ENCODE data around the gene ADGRG7.

ADGRG7 gene

DNA sequence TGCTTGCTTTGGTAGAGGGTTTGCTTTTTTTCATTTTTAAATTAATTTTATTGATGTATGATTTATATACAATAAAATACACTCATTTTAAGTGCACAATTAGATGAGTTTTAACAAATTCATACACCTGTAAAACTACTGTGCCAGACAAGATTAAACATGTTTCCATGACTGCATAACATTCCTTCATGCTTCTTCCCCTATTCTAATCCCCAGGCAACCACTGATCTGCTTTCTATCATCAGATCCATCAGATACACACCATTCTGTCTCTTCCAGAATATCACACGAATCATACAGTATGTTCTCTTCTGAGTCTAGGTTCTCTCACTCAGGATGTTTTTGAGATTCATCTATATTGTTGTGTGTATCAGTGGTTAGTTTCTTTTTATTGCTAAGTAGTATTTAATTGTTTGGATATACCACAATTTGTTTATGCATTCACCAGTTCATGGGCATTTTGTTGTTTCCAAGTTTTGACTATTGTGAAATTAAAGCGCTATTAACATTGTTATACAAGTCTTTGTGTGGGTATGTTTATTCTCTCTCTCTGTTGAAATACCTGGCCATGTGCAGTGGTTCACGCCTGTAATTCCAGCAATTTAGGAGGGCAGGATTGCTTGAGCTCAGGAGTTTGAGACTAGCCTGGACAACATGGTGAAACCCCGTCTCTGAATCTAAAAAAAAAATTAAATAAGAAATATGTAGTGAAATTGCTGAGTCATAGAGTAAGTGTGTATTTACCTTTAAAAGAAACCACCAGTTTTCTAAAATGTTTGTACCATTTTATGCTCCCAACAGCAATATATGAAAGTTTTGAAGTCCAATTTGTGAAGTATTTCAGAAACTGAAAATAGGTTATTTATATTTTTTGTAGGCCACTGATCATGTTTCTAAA is 92.9 kb downstream of the ADGRG7 start:
- Histone ChIP-seq H3K4me3 (no peak overlapping the region), H3K27ac (no peak overlapping the region)
- TF ChIP-seq, protein P1, sequence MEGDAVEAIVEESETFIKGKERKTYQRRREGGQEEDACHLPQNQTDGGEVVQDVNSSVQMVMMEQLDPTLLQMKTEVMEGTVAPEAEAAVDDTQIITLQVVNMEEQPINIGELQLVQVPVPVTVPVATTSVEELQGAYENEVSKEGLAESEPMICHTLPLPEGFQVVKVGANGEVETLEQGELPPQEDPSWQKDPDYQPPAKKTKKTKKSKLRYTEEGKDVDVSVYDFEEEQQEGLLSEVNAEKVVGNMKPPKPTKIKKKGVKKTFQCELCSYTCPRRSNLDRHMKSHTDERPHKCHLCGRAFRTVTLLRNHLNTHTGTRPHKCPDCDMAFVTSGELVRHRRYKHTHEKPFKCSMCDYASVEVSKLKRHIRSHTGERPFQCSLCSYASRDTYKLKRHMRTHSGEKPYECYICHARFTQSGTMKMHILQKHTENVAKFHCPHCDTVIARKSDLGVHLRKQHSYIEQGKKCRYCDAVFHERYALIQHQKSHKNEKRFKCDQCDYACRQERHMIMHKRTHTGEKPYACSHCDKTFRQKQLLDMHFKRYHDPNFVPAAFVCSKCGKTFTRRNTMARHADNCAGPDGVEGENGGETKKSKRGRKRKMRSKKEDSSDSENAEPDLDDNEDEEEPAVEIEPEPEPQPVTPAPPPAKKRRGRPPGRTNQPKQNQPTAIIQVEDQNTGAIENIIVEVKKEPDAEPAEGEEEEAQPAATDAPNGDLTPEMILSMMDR (IDR thresholded peaks at IDR 0.05), result no peak
- DNase-seq (ENCODE audit: low spot score), result no peak

DNA sequence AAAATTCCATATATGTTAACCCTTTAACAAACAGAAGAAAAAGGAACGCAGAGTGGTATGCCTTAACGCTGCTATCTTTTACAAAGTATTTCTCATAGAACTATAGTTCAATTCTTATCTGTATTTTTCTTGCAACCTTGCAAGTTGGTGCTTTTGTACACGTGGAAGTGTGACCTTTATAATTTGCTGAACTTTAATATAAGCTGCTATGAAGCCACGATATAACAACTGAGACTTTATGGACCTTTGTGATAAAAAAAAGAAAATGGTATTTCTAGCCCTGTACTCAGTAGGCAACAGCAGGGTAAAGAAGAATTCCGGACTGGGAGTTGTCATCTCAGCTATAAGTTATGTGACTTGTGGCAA is 93.6 kb downstream of the ADGRG7 start:
- H3K4me3 ChIP-seq, result no peak overlapping the region
- TF ChIP-seq, protein P1 (IDR thresholded peaks at IDR 0.05), result no peak
- no peak overlapping the region for H3K27ac ChIP-seq
- DNase-seq (ENCODE audit: low spot score), result no peak

DNA sequence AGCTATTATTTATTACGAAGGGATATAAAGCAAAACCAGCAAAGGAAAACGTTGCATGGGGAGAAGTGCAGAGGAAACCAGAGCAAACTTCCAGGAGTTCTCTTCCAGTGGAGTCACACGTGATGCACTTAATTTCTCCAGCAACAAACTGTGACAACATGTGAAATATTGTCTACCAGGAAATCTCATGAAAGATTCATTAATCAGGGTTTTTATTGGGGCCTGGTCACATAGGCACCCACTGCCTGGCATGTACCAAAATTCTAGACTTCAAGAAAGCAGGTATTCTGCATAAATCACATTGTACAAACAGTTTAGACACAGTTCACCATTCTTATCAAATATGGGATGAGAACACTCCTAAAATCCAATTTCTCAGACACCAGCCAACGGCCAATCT is 94.5 kb downstream of the ADGRG7 start:
- TF ChIP-seq, protein P1 (IDR thresholded peaks at IDR 0.05), result no peak
- no peak overlapping the region for H3K4me3 ChIP-seq
- no peak for DNase-seq (ENCODE audit: low spot score)
- no peak overlapping the region for H3K27ac ChIP-seq

DNA sequence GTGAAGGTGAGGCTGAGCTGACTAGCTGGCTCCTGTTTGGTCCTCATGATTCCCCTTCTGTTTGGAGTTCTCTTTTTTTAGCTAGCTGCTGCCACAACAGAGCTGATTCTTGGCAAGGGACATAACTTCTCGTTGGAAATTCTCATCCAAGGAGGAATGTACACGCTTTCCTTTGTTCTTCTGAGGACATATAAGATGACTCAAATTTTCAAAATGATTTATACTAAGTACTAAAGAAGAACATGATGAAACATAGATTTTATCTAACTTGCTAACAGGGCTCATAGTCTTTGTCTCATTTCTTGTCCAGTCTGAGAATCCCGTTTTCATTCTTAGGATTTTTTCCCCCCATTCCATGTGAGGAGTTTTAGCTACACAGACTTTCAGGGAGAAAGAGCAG is 97.0 kb downstream of the ADGRG7 start:
- TF ChIP-seq, protein P1 (IDR thresholded peaks at IDR 0.05), result no peak
- H3K27ac ChIP-seq, result no peak overlapping the region
- H3K4me3 ChIP-seq, result no peak overlapping the region
- DNase-seq (ENCODE audit: low spot score), result no peak

DNA sequence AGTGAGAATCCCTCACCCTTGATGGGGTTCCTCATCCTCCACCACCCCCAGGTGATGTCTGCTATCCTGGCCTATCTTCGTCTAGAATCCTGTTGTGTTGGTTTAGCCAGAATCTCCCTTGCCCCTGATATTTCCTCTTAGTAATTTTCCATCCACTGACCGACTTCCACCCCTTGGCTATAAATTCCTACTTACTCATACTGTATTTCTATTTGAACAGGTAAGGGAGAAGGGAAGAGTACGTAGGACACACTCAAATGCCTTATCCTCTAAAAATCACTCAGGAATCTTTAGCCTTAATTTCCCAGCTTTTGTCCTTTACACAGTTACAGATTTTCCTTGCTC is 99.2 kb downstream of the ADGRG7 start:
- Histone ChIP-seq H3K27ac (peak overlapping the region; percentile 97 to 100), H3K4me3 (peak overlapping the region; percentile 97)
- TF ChIP-seq, protein P1 (IDR thresholded peaks at IDR 0.05), result no peak
- no peak for DNase-seq (ENCODE audit: low spot score)

DNA sequence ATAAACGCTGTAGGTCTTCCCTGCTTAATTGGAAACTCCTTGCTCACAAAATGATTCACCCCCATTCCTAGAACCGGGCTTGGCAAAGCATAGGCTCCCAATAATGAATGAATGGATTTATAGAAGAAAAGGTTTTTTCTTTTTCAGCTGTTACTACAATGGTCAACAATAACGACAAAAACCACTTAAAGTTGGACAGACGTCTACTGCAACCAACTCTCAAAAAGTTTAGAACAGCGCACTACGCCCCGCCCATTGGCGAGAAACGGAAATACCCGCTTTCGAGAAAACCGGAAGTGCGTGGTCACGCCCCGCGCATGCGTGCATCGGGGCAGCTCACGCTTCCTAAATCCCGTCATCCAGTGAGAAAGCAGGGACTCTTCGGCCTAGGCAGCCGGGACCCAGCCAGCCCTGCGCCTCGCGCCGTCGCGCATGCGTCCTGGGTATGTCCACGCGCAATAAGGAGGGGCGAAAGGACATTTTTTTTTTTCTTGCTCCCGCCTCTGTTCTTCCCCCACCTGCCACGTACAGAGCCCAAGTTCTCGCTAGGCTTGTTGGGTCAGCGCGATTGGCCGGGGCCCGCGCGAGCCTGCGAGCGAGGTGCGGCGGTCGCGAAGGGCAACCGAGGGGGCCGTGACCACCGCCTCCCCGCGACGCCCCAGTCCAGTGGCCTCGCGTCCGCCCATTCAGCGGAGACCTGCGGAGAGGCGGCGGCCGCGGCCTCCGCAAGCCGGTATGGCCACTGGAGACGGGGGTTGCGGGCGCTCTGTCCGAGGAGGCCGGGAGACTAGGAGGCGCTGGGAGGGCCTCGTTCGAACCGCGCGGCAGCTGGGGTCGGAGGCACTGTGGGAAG is 99.8 kb downstream of the ADGRG7 start, which contains the start of gene TFG:
TFG (plus strand) TSS at position 506 of the 853 bp plus-strand sequence. CDS start 4,192 bp downstream, outside the sequence.
- Histone ChIP-seq H3K4me3 (peak within 1 kb of the TSS; percentile 97), H3K27ac (peak within 1 kb of the TSS; percentile 97 to 100)
- TF ChIP-seq, protein P1 (IDR thresholded peaks at IDR 0.05), result no peak
- DNase-seq (ENCODE audit: low spot score), result peak; percentile 99
